ENCODE results near the gene IFI27. TPM values are rescaled to one million over a fixed set of nuclear protein-coding genes. Genes with fewer than 3 reads are reported as not detected.

The IFI27 gene
- total and polyA plus RNA-seq, 10 of the 15 experiments (the other 5 are each of a cell fraction or from before 2014, with no cell fraction given), result 1.1 to 45.5 (median 3.3) TPM

DNA sequence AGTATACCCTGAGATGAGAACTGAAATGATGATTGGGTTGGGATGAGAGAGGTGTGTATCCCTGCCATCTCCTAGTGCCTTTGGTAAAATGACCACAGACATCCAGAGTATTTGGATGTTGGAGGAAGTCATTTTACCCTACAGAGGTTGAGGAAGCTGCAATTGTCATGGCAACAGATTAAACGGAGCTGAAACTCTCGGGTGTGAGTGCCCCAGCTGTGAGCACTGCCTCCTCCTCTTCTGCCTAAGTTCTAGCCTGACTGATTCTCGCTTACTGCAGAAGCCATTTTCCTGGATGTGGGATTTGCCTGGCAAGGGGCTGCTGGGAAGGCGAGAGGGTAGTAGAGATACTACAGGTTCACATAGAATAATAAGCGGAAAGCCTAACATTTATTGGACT, 53.3 kb downstream of the IFI27 start:
- RAD21 ChIA-PET (ENCODE audit: unreplicated experiment), result no interaction called here

DNA sequence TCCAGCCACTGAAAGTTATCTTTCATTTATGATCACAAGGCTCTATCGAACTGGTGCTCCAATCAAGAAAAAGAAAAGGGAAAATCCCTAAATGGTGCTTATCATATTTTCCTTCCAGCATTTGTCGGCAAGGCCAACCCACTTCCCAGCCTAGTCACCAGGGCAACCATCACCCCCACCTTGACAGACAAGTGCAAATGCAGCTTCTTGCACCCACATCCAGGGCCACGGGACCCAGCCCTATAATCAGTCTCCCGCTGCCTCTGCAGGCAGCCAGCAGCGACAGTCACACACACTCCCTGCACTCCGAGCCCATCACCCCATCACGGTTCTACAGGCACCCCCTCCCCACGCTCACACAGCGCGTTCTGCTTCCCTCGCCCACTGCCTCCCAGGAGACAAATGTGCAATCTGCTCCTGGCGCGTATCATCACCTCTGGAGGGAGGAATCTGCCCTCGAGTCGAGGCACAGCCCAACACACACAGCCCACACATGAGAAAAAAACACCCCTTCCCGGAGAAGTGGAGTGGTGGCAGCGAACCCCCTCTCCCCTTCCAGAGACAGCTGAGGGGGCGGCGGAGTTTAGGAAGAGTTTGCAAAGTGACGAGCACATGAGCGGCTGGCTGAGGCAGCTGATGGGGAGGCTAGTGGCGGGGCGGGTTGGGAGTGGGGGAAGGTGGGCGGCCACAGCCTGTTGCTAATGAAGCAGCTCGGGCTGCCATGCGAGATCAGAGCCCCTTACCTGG, 54.3 kb downstream of the IFI27 start:
- Histone ChIP-seq H3K36me3 (ENCODE audit: control insufficient read depth in 2 of 2, insufficient read depth in 2 of 2, low read length in 1 of 2) (no peaks in the 10 kb centered on the region), H3K4me2 (ENCODE audit: control insufficient read depth, insufficient read depth) (no peak overlapping the region), H3K4me1 (ENCODE audit: control insufficient read depth, insufficient read depth, low read length) (peaks cover 3% of the 10 kb centered on the region; the same call in 1 of the 2 replicates), H3K9ac (ENCODE audit: control insufficient read depth, insufficient read depth, low read length) (no peak overlapping the region), H3K4me3 (no peak overlapping the region), H3K9me3 (replicated peaks; ENCODE audit: control insufficient read depth, insufficient read depth, low read length) (no peaks in the 10 kb centered on the region), H3K79me2 (ENCODE audit: control insufficient read depth, insufficient read depth, low read length) (no peaks in the 10 kb centered on the region), H3K27me3 (replicated peaks in 1 of 2; ENCODE audit: control insufficient read depth in 2 of 2, insufficient read depth in 2 of 2, low read length in 1 of 2) (peaks cover 0 to 2% of the 10 kb centered on the region in 2 experiments; a peak in 1 of 4 replicates), H3K27ac (ENCODE audit: control insufficient read depth, insufficient read depth) (no peak overlapping the region), H4K20me1 (ENCODE audit: control insufficient read depth, insufficient read depth) (no peaks in the 10 kb centered on the region), H2AFZ (ENCODE audit: control insufficient read depth, low read depth, low read length) (no peak overlapping the region)
- DNase-seq (ENCODE audit: low read depth, low spot score) (no peak), FAIRE-seq (no peak), ATAC-seq (no peak)
- SMC1A ChIA-PET (ENCODE audit: uncharacterized antibody, unreplicated experiment), result no interaction called here
- POLR2A ChIA-PET, result no interaction called here
- BruUV-seq (replicated peaks), result no TSS peak
- CTCF ChIA-PET, result no interaction called here
- in situ Hi-C loops (cut with MboI), result no loop called here
- RAD21 ChIA-PET (ENCODE audit: unreplicated experiment), result no interaction called here
- WGBS (ENCODE audit: insufficient coverage, insufficient replicate concordance, low lambda C conversion rate, missing lambda C conversion rate), result 42% methylated on average over 26 of the region's 26 CpGs
- intact Hi-C loops (cut with micrococcal nuclease; ENCODE audit: unreplicated experiment), result no loop called here
- no peak for TF ChIP-seq ZZZ3 (IDR thresholded peaks at IDR 0.05; ENCODE audit: control insufficient read depth, insufficient read length, low read depth)
- TF ChIP-seq, protein P1, sequence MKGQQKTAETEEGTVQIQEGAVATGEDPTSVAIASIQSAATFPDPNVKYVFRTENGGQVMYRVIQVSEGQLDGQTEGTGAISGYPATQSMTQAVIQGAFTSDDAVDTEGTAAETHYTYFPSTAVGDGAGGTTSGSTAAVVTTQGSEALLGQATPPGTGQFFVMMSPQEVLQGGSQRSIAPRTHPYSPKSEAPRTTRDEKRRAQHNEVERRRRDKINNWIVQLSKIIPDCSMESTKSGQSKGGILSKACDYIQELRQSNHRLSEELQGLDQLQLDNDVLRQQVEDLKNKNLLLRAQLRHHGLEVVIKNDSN (IDR thresholded peaks at IDR 0.05; ENCODE audit: borderline replicate concordance, extremely low read length, insufficient read depth, low read depth, low read length), result no peak

More for the DNA sequence above, 53.3 kb downstream of the IFI27 start:
- ChIA-PET CTCF (interaction anchor here (1.2 kb wide), 1 partner anchor 27 kb away, joined by 5 read pairs; no protein-coding TSS in a partner anchor), SMC1A (ENCODE audit: uncharacterized antibody, unreplicated experiment) (no interaction called here), POLR2A (no interaction called here)
- Histone ChIP-seq H3K4me3 (no peak overlapping the region), H4K20me1 (ENCODE audit: control insufficient read depth, insufficient read depth) (no peaks in the 10 kb centered on the region), H3K9ac (ENCODE audit: control insufficient read depth, insufficient read depth, low read length) (no peak overlapping the region), H3K9me3 (replicated peaks; ENCODE audit: control insufficient read depth, insufficient read depth, low read length) (no peaks in the 10 kb centered on the region), H3K4me1 (ENCODE audit: control insufficient read depth, insufficient read depth, low read length) (peaks cover 3% of the 10 kb centered on the region; the same call in 1 of the 2 replicates), H3K27ac (ENCODE audit: control insufficient read depth, insufficient read depth) (no peak overlapping the region), H3K4me2 (ENCODE audit: control insufficient read depth, insufficient read depth) (no peak overlapping the region), H3K27me3 (replicated peaks in 1 of 2; ENCODE audit: control insufficient read depth in 2 of 2, insufficient read depth in 2 of 2, low read length in 1 of 2) (peaks cover 0 to 2% of the 10 kb centered on the region in 2 experiments; a peak in 1 of 4 replicates), H3K36me3 (ENCODE audit: control insufficient read depth in 2 of 2, insufficient read depth in 2 of 2, low read length in 1 of 2) (no peaks in the 10 kb centered on the region), H3K79me2 (ENCODE audit: control insufficient read depth, insufficient read depth, low read length) (no peaks in the 10 kb centered on the region), H2AFZ (ENCODE audit: control insufficient read depth, low read depth, low read length) (no peak overlapping the region)
- FAIRE-seq (no peak), ATAC-seq (no peak), DNase-seq (ENCODE audit: low read depth, low spot score) (no peak)
- 57% methylated on average over 5 of the region's 5 CpGs for WGBS (ENCODE audit: insufficient coverage, insufficient replicate concordance, low lambda C conversion rate, missing lambda C conversion rate)
- no TSS peak for BruUV-seq (replicated peaks)
- TF ChIP-seq TBL1XR1 (IDR thresholded peaks at IDR 0.05; ENCODE audit: low read depth, low read length) (no peak), SIX5 (IDR thresholded peaks at IDR 0.05; ENCODE audit: low read depth, low read length, severe bottlenecking) (no peak), RAD21 (IDR thresholded peaks at IDR 0.05; ENCODE audit: insufficient read depth, low read depth, low read length) (no peak), NR2C1 (IDR thresholded peaks at IDR 0.05) (no peak), ZZZ3 (IDR thresholded peaks at IDR 0.05; ENCODE audit: control insufficient read depth, insufficient read length, low read depth) (no peak), CEBPB (IDR thresholded peaks at IDR 0.05; ENCODE audit: borderline replicate concordance in 1 of 2, low read depth in 2 of 2, low read length in 2 of 2) (no peak), ZNF274 (IDR thresholded peaks at IDR 0.05; ENCODE audit: insufficient read depth, insufficient read length) (no peak), HDGF (IDR thresholded peaks at IDR 0.05) (no peak), SUPT20H (IDR thresholded peaks at IDR 0.05; ENCODE audit: borderline replicate concordance, control insufficient read depth, low read depth, low read length) (no peak), NR2F1 (conservative IDR thresholded peaks at IDR 0.05) (no peak), TCF12 (IDR thresholded peaks at IDR 0.05; ENCODE audit: low read depth, low read length) (no peak), CHD2 (IDR thresholded peaks at IDR 0.05; ENCODE audit: borderline replicate concordance, low read depth, low read length) (no peak), TARDBP (IDR thresholded peaks at IDR 0.05; ENCODE audit: borderline replicate concordance) (no peak)
- intact Hi-C loops (cut with micrococcal nuclease; ENCODE audit: unreplicated experiment) (no loop called here), in situ Hi-C loops (cut with MboI) (no loop called here)
